HepG2 (cell line): ENCODE results near the gene UBE2G2. TPM values are rescaled to one million over a fixed set of nuclear protein-coding genes. Genes with fewer than 3 reads are reported as not detected.

Experiments
- ATAC-seq: fragments of 200-7000 bp; cut with Tn5 transposase; 3 replicates; pipeline ENCODE4 v1.9.1; 2020; ENCODE audit warnings: mild to moderate bottlenecking, moderate library complexity
- BruUV-seq: library from RNA; stranded (reverse); fragments of 400-500 nt; replicated peaks from 2 replicates; lab custom pipeline; 2021; lab: Mats Ljungman, UMichigan
- CTCF ChIA-PET: fragments of 300-600 bp; formaldehyde crosslinking; extraction: SDS; loops from one replicate; lab custom pipeline; 2021; ENCODE audit warnings: low total read pairs, inconsistent platforms, low intra/inter-chr PET ratio; lab: Yijun Ruan, JAX
- POLR2A ChIA-PET: fragments of 350-600 bp; sonication (Branson Sonifier 250); formaldehyde crosslinking; loops from one replicate; lab custom pipeline; 2020; ENCODE audit warnings: antibody characterized with exemption, inconsistent platforms; lab: Yijun Ruan, JAX
- DNase-seq: peaks from one replicate; pipeline ENCODE4 v3.0.0-alpha.2; 2015; ENCODE audit warnings: low spot score
- FAIRE-seq: peaks from 3 replicates; lab custom pipeline; 2011; peaks lifted over from hg19 to GRCh38; lab: Jason Lieb, UNC
- H2AFZ ChIP-seq: one replicate; pipeline ENCODE4 v1.6.1; 2011; ENCODE audit warnings: low read length, inconsistent platforms
- H3K27ac ChIP-seq: fragments of 300-600 bp; 3 replicates; pipeline ENCODE4 v1.8.0; 2011; ENCODE audit warnings: mixed run types, mild to moderate bottlenecking, mixed read lengths, low read length, inconsistent platforms; ENCODE audit not compliant: insufficient read depth; ENCODE audit errors: extremely low read length
- H3K27me3 ChIP-seq, 2 experiments: fragments of 200-600 bp in 1 of 2; 2 replicates in 1 of 2; 3 replicates in 1 of 2; pipeline versions ENCODE4 v1.6.0 to v1.8.0; 2011; ENCODE audit warnings: low read length in 2 of 2, mild to moderate bottlenecking in 2 of 2, moderate library complexity in 2 of 2, inconsistent platforms in 1 of 2; ENCODE audit not compliant: insufficient read depth in 2 of 2, control insufficient read depth in 1 of 2
- H3K36me3 ChIP-seq, 2 experiments: fragments of 200-600 bp in 1 of 2; replicated peaks in 1 of 2; 2 replicates in 1 of 2; 3 replicates in 1 of 2; pipeline versions ENCODE4 v1.5.1 to v1.8.0; 2011; ENCODE audit warnings: low read length in 2 of 2, inconsistent platforms in 1 of 2; ENCODE audit not compliant: insufficient read depth in 2 of 2, control insufficient read depth in 1 of 2
- H3K4me1 ChIP-seq: 2 replicates; pipeline ENCODE4 v1.5.1; 2012; ENCODE audit warnings: low read length, inconsistent platforms; ENCODE audit not compliant: insufficient read depth
- H3K4me2 ChIP-seq: 2 replicates; pipeline ENCODE4 v1.6.0; 2011; ENCODE audit warnings: low read depth, low read length, inconsistent platforms
- H3K4me3 ChIP-seq, 3 experiments: fragments of 200-600 bp in 1 of 3; sonication (generic), shearing (Covaris generic) in 1 of 3; replicated peaks in 1 of 3; 2 replicates each; pipeline ENCODE4 v1.5.1; 2011 to 2016; ENCODE audit warnings: low read length in 3 of 3, inconsistent platforms in 2 of 3, low read depth in 2 of 3, mild to moderate bottlenecking in 2 of 3, control low read depth in 1 of 3, mixed read lengths in 1 of 3; ENCODE audit not compliant: insufficient read depth in 1 of 3
- H3K79me2 ChIP-seq: one replicate; pipeline ENCODE4 v1.6.1; 2011; ENCODE audit warnings: low read length, inconsistent platforms; ENCODE audit not compliant: insufficient read depth
- H3K9ac ChIP-seq: 2 replicates; pipeline ENCODE4 v1.6.0; 2011; ENCODE audit warnings: mild to moderate bottlenecking, low read depth, low read length, inconsistent platforms; ENCODE audit not compliant: insufficient read depth
- H3K9me3 ChIP-seq: 2 replicates; pipeline ENCODE4 v1.5.1; 2012; ENCODE audit warnings: mild to moderate bottlenecking, low read length
- H4K20me1 ChIP-seq: 2 replicates; pipeline ENCODE4 v1.6.0; 2011; ENCODE audit warnings: inconsistent platforms, mild to moderate bottlenecking, low read length, moderate library complexity; ENCODE audit not compliant: insufficient read depth
- AGO1 ChIP-seq: fragments of 200-400 bp; formaldehyde crosslinking; IDR thresholded peaks from 2 replicates; pipeline ENCODE4 v1.6.1; 2017; ENCODE audit warnings: mild to moderate bottlenecking, low read depth, low read length, moderate library complexity; ENCODE audit not compliant: poor library complexity, severe bottlenecking
- HMG20A ChIP-seq: IDR thresholded peaks from 2 replicates; pipeline ENCODE4 v1.6.1; 2016; ENCODE audit warnings: borderline replicate concordance
- PHF20 ChIP-seq: sonication (generic); formaldehyde crosslinking; IDR thresholded peaks from 2 replicates; pipeline ENCODE4 v1.5.0; 2020; ENCODE audit warnings: mild to moderate bottlenecking, missing genetic modification reagents
- SKI ChIP-seq: fragments of 450-650 bp; IDR thresholded peaks from one replicate; pipeline ENCODE4 v1.6.1; 2018; ENCODE audit warnings: mild to moderate bottlenecking; ENCODE audit not compliant: partially characterized antibody
- ZFP82 ChIP-seq: sonication (generic); formaldehyde crosslinking; IDR thresholded peaks from 2 replicates; pipeline ENCODE4 v1.5.1; 2020; ENCODE audit warnings: mild to moderate bottlenecking, missing genetic modification reagents, borderline replicate concordance
- ZNF292 ChIP-seq: sonication (generic); formaldehyde crosslinking; IDR thresholded peaks from 2 replicates; pipeline ENCODE4 v1.8.1; 2022; ENCODE audit warnings: mild to moderate bottlenecking, low read depth, missing genetic modification reagents, borderline replicate concordance
- ZNF331 ChIP-seq: sonication (generic); formaldehyde crosslinking; IDR thresholded peaks from 2 replicates; pipeline ENCODE4 v1.4.0; 2020; ENCODE audit warnings: missing genetic modification reagents
- ZNF530 ChIP-seq: sonication (generic); formaldehyde crosslinking; IDR thresholded peaks from 2 replicates; pipeline ENCODE4 v1.5.0; 2020; ENCODE audit warnings: low read depth, mild to moderate bottlenecking, missing genetic modification reagents
- ZNF577 ChIP-seq: sonication (generic); formaldehyde crosslinking; IDR thresholded peaks from 2 replicates; pipeline ENCODE4 v1.4.0; 2020; ENCODE audit warnings: mild to moderate bottlenecking, low read depth, missing genetic modification reagents, borderline replicate concordance
- ZNF616 ChIP-seq: sonication (generic); formaldehyde crosslinking; IDR thresholded peaks from 2 replicates; pipeline ENCODE4 v1.5.0; 2020; ENCODE audit warnings: low read depth, mild to moderate bottlenecking, missing genetic modification reagents
- WGBS: methylation state at CpG from one replicate; pipeline ENCODE4 v1.1.6; 2017; ENCODE audit warnings: low lambda C conversion rate; 5-methylcytosine and 5-hydroxymethylcytosine counted together
- in situ Hi-C: cut with HindIII; loops from 2 replicates; pipeline ENCODE4 v1.10.0; 2017; ENCODE audit warnings: low pct_unique_long_range_greater_than_20kb; ENCODE audit not compliant: extremely low pct_ligation_motif_present
- intact Hi-C: fragments of 100-400 bp; cut with micrococcal nuclease; formaldehyde crosslinking; loops from one replicate; pipeline ENCODE4 v1.10.0; 2022; ENCODE audit not compliant: unreplicated experiment
- polyA plus RNA-seq, 8 experiments: library from polyadenylated mRNA; depleted of rRNA in 3 of 8; stranded (reverse) in 7 of 8; unstranded in 1 of 8; fragments of >200 nt; fragmentation: Illumina TruSeq in 4 of 8; extraction: Trizol in 4 of 8; gene quantifications; 2 replicates each; pipeline versions ENCODE4 v1.2.1 to v1.2.3, GENCODE V29; 2011 to 2016; ENCODE audit warnings: low read depth in 4 of 8, missing spikeins in 1 of 8, mixed read lengths in 1 of 8; ENCODE audit not compliant: insufficient read depth in 1 of 8
- total RNA-seq, 5 experiments: library from RNA; depleted of rRNA; stranded (reverse); fragments of >200 nt; fragmentation: Illumina TruSeq; extraction: Trizol; gene quantifications; 2 replicates each; pipeline ENCODE4 v1.2.3, GENCODE V29; 2016; ENCODE audit warnings: low read depth in 1 of 5
- TF ChIP-seq, protein P1 (sequence below): sonication (generic); formaldehyde crosslinking; IDR thresholded peaks from 2 replicates; pipeline ENCODE4 v1.4.0; 2020; ENCODE audit warnings: missing genetic modification reagents, mild to moderate bottlenecking, borderline replicate concordance
- TF ChIP-seq, protein P2 (sequence below): sonication (generic); formaldehyde crosslinking; IDR thresholded peaks from 2 replicates; pipeline ENCODE4 v1.5.1; 2020; ENCODE audit warnings: mild to moderate bottlenecking, missing genetic modification reagents, moderate library complexity

The UBE2G2 gene
- total and polyA plus RNA-seq, 2 of the 13 experiments (the other 11 are each of a cell fraction or from before 2014, with no cell fraction given): 55.4 to 92.0 TPM

GRCh38 chr21:44740742-44741141, 60.9 kb downstream of the UBE2G2 start:
- H3K27ac ChIP-seq: no peak overlapping the region
- no peak overlapping the region for H3K4me3 ChIP-seq
- H3K9me3 ChIP-seq: no peaks in the 10 kb centered on the region
- ChIA-PET POLR2A (no interaction called here), CTCF (no interaction called here)
- DNase-seq (no peak), FAIRE-seq (no peak), ATAC-seq (no peak)
- no peak overlapping the region for H2AFZ ChIP-seq
- H3K79me2 ChIP-seq: no peaks in the 10 kb centered on the region
- no peak overlapping the region for H3K9ac ChIP-seq
- TF ChIP-seq SKI (no peak), ZNF331 (CRISPR knock-in tag) (no peak), ZFP82 (CRISPR knock-in tag) (no peak), PHF20 (CRISPR knock-in tag) (no peak), ZNF616 (CRISPR knock-in tag) (no peak), ZNF530 (no peak), ZNF292 (CRISPR knock-in tag) (no peak), ZNF577 (CRISPR knock-in tag) (no peak), AGO1 (no peak), HMG20A (CRISPR knock-in tag) (no peak)
- TF ChIP-seq, protein P1, sequence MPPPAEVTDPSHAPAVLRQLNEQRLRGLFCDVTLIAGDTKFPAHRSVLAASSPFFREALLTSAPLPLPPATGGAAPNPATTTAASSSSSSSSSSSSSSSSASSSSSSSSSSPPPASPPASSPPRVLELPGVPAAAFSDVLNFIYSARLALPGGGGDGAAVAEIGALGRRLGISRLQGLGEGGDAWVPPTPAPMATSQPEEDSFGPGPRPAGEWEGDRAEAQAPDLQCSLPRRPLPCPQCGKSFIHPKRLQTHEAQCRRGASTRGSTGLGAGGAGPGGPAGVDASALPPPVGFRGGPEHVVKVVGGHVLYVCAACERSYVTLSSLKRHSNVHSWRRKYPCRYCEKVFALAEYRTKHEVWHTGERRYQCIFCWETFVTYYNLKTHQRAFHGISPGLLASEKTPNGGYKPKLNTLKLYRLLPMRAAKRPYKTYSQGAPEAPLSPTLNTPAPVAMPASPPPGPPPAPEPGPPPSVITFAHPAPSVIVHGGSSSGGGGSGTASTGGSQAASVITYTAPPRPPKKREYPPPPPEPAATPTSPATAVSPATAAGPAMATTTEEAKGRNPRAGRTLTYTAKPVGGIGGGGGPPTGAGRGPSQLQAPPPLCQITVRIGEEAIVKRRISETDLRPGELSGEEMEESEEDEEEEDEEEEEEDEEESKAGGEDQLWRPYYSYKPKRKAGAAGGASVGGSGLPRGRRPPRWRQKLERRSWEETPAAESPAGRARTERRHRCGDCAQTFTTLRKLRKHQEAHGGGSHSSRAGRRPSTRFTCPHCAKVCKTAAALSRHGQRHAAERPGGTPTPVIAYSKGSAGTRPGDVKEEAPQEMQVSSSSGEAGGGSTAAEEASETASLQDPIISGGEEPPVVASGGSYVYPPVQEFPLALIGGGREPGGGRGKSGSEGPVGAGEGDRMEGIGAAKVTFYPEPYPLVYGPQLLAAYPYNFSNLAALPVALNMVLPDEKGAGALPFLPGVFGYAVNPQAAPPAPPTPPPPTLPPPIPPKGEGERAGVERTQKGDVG (CRISPR knock-in tag): no peak
- TF ChIP-seq, protein P2, sequence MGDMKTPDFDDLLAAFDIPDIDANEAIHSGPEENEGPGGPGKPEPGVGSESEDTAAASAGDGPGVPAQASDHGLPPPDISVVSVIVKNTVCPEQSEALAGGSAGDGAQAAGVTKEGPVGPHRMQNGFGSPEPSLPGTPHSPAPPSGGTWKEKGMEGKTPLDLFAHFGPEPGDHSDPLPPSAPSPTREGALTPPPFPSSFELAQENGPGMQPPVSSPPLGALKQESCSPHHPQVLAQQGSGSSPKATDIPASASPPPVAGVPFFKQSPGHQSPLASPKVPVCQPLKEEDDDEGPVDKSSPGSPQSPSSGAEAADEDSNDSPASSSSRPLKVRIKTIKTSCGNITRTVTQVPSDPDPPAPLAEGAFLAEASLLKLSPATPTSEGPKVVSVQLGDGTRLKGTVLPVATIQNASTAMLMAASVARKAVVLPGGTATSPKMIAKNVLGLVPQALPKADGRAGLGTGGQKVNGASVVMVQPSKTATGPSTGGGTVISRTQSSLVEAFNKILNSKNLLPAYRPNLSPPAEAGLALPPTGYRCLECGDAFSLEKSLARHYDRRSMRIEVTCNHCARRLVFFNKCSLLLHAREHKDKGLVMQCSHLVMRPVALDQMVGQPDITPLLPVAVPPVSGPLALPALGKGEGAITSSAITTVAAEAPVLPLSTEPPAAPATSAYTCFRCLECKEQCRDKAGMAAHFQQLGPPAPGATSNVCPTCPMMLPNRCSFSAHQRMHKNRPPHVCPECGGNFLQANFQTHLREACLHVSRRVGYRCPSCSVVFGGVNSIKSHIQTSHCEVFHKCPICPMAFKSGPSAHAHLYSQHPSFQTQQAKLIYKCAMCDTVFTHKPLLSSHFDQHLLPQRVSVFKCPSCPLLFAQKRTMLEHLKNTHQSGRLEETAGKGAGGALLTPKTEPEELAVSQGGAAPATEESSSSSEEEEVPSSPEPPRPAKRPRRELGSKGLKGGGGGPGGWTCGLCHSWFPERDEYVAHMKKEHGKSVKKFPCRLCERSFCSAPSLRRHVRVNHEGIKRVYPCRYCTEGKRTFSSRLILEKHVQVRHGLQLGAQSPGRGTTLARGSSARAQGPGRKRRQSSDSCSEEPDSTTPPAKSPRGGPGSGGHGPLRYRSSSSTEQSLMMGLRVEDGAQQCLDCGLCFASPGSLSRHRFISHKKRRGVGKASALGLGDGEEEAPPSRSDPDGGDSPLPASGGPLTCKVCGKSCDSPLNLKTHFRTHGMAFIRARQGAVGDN (CRISPR knock-in tag): no peak
- intact Hi-C loops: loop anchor here (5.0 kb wide), 1 partner anchor 228 kb away; no protein-coding TSS in a partner anchor
- H3K36me3 ChIP-seq: no peaks in the 10 kb centered on the region
- peaks cover 15% of the 10 kb centered on the region for H3K4me1 ChIP-seq
- WGBS: 9% methylated on average over 7 of the region's 7 CpGs
- in situ Hi-C loops: no loop called here
- H3K27me3 ChIP-seq: peaks cover 3 to 12% of the 10 kb centered on the region in 2 experiments; a peak in 4 of 5 replicates
- no TSS peak for BruUV-seq
- H3K4me2 ChIP-seq: no peak overlapping the region
- no peaks in the 10 kb centered on the region for H4K20me1 ChIP-seq
